ENCODE data around the gene ZDHHC7.

GRCh38 chr16:84989749-84990620 lies 21.4 kb downstream of the ZDHHC7 start:
- no peak for TF ChIP-seq POLR2A (IDR thresholded peaks at IDR 0.05)
- TF ChIP-seq POLR2AphosphoS5 (IDR thresholded peaks at IDR 0.05), result no peak
